GM21515 (cell line): ENCODE measurements around the gene SAMD4B.
A peak's percentile ranks its signal among the peaks of the same experiment; 100 is the strongest.
"Not testable (repeated sequence)": the region's sequence is repeated elsewhere in the genome, so short reads cannot be mapped to it uniquely, and the experiment has no call there.

Source experiments
- ATAC-seq: cut with Tn5 transposase; IDR thresholded peaks from one replicate; pipeline ENCODE4 v1.9.1; 2021; ENCODE audit not compliant: unreplicated experiment

The SAMD4B gene

DNA sequence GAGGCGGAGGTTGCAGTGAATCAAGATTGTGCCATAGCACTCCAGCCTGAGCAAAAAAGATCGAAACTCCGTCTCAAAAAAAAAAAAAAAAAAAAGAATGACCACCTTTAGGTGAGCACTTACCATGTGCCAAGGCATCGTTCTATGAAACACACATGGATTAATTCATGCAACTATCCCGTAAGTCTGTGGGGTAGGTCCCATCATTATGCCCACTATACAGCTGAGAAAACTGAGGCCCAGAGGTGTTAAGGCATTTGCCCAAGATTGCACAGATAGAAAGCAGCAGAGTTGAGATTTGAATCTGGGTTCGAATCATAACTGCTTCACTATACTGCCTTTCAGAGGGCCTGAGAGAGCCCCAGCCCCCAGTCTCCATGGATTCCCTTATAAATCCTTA is 8.7 kb upstream of the SAMD4B start:
- no peak for ATAC-seq

DNA sequence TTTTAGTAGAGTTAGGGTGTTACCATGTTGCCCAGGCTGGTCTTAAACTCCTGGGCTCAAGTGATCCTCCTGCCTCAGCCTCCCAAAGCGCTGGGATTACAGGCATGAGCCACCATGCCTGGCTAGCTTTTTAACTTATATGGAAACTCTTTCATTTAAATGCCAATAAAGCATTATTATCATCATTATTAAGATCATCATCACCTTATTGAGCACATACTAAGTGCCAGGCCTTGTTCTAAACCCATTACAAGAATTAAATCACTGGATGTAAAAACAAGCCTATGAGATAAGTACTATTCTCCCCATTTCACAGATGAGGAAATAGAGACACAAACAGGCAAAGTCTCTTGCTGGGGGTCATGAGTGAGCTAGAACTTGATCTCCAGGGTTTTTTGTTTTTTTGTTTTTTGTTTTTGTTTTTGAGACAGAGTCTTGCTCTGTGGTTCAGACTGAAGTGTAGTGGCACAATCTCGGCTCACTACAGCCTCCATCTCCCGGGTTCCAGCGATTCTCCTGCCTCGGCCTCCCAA is 7.7 kb upstream of the SAMD4B start:
- no peak for ATAC-seq

DNA sequence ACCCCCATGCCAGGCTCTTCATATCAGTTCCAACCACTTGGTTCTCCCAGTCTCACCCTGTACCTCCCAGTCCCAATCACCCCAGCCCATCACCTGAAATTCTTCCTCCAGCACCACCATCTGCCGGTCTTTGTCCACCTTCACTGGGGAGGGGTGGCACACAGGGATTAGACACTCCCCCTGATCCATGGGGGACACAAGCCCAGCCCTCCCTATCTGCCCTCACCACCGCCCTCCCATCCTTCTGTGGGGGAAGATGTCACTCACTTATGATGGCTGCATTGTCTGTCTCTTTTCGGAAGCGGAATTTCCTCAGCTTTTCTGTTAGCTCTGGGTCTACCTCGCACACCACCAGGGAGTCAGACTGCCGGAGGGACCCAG is 7.1 kb upstream of the SAMD4B start:
- ATAC-seq = no peak

DNA sequence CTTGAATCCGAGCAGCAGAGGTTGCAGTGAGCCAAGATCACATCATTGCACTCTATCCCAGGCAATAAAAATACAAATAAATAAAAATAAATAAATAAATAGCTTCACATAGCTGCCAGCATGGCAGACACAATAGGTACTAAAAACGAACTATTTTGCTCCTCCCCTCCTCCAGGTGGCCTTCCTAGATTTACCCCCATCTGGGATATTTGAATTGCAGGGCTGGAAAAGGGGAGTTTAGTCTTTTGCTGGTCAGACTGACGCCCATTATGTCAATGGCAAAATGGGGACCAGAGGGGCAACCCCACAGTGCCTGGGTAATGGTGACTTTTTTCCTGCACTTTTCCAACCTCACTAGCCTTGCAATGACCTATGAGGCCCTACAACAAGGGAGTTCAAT is 5.7 kb upstream of the SAMD4B start:
- no peak for ATAC-seq

DNA sequence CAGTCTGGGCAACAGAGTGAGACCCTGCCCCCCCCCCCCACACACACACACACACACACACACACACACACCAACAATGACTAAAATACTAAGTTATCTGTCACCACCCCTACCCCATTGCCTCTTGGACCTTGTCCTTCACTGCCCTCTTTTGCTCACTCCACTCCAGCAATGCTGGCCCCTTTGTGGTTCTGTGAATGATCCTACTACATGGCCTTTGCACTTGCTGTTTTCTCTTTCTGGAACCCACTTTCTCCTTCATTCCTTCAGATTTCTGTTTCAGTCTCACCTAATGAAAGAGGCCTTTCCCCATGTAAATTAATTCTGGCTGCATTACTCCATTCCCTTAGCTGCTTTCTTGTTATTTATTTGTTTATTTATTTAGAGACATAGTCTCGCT is 2.5 kb upstream of the SAMD4B start:
- ATAC-seq = no peak

DNA sequence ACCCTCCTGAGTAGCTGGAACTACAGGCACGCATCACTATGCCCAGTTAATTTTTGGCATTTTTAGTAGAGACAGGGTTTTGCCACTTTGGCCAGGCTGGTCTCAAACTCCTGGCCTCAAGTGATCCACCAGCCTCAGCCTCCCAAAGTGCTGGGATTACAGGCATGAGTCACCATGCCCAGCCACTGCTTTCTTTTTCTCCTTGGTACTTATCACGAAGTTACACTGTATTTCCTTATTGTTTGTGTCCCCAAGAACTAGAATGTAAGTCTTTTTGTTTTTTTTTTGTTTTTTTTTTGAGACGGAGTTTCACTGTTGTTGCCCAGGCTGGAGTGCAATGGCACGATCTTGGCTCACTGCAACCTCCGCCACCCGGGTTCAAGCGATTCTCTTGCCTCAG is 2.1 kb upstream of the SAMD4B start:
- ATAC-seq = not testable (repeated sequence)

DNA sequence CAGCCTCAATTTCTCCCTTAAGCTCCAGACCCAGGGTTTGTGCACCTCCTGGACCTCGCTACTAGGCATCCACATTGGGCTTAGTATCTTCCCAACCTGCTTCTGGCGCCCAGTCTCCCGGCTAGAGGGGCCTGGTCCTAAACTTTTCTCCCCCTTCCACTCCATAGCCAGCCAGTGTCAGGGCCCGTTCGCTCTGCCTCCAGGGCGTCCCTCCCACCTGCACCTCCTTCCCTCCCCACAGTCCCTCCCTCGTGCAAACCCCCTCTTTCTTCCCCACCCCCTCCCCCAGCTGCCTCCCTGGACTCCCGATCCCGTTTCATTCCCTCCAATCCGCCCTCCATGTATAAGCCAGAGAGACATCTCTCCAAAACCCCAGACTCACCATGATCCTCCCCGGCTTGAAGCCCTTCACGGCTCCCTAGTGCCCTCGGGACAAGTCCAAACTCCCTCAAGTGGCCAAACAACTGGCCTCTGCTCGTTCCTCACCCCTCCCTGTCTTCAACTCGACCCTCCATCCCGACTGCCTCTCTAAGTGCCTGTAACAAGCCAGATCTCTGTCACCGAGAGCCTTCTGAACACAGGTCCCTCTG is 997 bp upstream of the SAMD4B start:
- ATAC-seq = no peak

DNA sequence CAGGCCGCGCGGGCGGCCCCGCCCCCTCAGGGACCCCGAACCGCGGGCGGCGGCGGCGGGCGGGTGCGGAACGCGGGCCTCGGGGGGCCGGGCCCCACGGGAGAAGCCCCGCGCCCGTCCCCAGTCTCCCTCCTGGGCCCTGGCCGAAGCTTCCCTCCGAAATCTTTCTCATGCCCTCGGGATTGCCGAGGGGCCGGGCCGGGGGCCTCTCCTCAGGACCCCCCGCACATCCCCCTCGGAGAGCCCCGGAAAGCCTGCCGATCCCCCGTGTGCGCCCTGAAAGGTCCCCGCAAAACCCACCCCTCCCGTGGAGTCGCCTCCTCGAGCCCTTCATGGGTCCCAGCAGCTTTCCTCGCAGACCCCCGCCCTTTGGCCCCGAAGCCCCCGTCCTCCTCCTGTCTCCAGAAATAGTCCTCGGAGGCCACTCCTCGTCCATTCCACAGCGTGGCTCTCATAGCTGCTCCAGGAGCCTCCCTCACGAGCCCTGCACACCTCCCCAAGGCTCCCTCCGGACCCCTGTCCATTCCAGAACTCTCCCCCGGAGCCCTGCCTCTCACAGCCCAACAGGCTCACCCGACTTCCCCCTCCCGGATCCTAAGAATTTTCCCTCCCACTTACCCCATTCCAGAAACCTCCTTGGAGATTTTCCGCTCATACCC is 555 bp downstream of the SAMD4B start:
- no peak for ATAC-seq

DNA sequence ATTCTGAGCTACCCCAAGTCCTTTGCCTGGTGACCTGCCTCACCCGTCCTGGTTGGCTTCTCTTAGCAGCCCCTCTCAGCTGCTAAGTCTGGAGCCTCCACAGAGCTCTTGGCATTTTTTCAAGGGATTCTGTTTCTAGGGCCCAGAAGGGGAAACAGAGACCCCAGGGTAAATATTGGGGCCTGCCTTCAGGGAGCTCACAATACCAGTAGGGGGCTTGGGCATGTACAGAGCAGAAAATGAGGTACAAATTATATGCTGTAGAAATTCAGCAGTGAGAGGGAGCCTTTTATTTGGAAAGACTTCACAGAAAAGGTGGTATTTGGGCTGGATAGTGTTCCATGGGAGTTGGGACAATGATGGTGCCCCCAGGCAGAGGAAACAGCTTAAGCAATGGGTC is 3.7 kb downstream of the SAMD4B start:
- no peak for ATAC-seq

DNA sequence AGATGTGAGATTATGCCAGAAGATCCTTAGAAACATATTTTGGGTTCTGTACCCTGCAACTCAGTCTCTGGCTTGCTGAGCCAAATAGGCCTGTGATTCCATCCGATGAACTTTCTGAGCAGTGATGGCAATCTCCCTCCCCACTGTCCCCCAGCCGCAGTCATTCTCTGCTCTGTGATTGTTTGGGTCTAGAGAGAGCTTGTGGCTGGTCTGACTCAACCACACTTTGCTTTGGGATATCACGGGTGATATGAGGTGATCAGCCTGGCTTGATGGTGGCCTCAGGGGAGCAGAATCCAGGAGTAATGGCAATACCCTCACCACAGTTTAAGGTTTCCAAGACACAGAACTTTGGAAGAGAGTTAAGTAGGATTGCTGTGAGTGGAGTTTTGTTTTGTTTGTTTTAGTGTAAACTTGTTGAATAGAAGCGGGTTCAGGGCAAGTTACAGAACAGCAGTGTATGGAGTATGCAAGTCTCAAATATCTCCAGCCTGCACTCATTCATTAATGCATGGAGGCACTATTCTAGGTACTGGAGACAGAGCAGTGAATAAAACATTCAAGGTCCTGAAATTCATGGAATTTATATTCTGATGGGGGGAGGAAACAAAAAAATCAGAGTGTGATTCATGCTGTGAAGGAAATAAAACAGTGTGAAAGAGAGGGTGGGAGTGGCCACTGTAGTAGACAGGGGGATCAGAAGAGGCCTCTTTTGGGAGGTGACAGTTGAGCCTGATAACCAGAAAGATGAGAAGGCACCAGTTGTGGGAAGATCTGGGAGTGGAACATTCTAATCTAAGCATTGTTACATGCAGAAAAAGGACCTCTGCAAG is 5.3 kb downstream of the SAMD4B start:
- no peak for ATAC-seq

DNA sequence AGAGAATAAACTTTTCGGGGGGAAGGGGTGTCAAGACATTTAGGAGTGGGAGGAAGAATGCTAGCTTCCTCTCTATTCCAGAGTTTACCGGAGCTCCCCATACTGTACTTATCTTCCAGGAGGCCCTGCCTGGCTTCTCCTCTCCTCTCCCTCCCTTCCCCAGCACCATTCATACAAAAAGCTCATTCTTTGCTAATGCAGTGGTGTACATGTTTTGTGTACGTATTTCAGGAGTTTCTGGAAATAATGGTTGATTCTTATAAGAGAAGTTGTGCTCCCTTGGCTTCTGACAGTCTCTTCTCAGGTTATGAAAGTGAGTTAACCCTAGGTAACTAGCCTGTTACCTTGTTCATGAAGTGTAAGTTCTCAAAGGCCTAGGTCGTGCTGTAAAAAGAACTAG is 7.1 kb downstream of the SAMD4B start:
- ATAC-seq = no peak

DNA sequence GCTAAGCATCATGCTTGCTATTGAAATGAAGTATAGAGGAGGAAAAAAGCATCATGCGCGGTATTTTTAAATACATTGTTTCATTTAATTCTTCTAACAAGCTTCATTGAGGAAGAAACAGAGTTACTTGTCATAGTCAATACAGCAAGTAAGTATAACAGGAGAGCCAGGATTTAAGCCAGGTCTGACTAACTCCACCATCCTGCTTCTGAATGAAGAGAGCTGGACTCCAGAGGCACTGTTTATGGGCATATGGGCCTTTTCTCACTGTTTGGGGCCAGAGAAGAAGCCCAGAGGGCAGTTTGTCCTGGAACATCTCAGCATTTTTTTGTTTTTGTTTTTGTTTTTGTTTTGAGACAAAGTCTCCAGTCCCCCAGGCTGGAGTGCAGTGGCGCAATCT is 7.9 kb downstream of the SAMD4B start:
- ATAC-seq = no peak

DNA sequence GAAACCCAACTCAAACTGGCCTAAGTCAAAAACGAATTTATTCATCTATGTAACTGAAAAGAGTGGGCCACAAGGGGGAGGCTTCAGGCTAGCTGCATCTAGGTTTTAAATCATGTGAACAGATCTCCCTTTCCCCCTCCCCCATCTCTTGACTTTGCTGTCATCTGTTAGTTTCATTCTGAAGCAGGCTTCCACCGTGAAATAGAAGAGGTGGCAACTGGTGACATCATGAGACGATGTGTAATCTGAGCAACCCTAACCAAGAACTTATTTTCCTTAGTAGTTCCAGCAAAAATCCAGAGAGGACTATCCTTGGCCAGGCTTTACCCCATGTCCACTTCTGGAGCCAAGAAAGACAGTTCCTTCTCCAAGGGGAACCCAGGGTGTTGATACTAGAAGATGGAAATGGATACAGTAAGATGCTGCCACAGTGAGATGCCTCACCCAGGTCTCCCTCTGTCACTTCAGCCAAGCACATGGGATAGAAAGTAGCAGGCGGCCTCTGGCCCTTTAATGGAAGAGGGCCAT is 9.4 kb downstream of the SAMD4B start:
- ATAC-seq = peak; percentile 60

DNA sequence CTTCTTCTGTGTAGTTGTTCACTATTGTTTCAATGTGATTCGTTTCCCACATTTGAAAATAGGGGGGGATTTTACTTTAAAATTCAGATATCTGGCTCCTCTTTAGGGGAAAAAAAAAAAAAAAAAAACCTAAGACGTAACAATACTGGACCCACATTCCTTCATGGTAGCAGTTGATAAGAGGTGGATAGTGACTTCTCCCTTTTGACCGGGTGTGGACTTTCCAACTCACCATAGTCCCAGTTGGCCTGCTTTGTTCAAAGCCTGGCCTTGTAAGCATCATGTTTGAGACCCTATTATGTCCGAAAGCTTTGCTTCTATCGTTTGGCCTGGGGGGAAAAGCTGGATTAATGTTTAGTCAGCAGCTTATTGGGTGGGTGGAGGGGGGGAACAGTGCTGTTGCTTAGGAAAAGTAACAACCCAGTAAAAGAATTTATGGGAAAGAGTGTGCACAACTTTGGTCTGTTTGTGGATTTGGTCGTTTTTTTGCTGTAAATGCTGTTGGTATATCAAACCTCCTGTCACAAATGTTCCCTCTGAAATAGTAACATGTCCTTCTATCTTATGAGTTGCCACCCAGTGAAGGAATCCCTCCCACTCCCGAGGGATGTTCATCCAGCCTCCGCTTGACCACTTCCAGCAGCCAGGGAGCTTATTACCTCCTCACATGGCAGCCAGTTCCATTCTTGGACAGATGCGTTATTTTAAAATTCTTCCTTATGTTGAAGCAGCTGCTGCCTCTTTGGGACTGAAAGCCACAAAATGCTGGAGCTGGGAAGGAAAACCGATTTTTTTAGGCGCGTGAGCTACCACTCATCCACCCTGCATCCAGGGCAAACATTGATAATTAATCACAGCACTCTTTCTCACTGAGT is 10.4 kb downstream of the SAMD4B start:
- no peak for ATAC-seq

DNA sequence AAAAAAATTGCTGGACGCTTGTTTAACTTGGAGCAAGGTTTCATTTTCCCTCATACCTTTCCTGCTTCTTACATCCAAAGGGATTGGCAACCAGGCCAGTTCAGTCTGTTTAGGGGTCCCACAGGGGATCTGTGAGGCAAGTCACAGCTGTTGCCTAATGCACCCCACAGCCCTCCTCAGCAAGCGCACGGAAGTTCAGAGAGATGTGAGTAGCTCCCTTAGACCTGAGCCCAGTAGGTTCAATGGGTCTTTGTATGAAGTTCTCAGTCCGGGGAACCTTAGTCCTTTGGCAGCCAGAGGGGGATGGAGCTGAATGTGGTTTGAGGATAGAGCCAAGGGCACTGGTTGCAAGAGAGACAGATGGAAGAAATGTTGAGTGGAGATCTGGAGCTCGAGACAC is 13.0 kb downstream of the SAMD4B start:
- ATAC-seq = no peak

DNA sequence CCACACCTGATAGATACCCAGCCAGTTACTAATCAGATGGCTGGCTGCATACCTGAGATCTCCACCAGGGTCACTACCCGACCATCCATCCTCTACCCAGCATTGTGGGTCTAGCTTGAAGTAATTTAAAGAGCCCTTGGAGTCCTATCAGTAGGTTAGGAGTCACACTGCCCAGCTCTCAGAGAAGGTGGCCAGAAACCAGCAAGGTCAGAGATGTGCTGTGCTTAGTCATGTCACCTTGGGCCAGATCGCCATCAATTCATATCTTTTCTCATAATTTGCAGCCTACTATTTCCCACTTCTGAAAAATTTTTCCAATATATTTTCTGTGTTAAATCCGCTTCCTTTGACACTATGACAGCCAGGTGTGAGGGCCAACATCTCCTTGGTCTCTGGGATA is 13.9 kb downstream of the SAMD4B start:
- no peak for ATAC-seq

DNA sequence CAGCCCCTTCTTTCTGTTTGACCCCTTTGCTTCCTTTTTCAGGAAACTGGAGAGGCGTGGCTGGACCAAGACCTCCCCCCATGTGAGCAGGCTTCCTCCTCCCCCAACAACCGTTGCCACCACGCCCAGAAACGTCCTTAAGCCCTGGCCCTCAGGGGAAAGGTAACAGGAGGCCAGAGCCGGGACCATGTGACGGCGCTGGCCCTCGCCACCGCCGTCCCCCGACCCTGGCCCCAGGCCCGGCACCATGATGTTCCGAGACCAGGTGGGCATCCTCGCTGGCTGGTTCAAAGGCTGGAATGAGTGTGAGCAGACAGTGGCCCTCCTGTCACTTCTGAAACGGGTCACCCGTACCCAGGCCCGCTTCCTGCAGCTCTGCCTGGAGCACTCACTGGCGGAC is 14.4 kb downstream of the SAMD4B start:
- ATAC-seq = no peak

DNA sequence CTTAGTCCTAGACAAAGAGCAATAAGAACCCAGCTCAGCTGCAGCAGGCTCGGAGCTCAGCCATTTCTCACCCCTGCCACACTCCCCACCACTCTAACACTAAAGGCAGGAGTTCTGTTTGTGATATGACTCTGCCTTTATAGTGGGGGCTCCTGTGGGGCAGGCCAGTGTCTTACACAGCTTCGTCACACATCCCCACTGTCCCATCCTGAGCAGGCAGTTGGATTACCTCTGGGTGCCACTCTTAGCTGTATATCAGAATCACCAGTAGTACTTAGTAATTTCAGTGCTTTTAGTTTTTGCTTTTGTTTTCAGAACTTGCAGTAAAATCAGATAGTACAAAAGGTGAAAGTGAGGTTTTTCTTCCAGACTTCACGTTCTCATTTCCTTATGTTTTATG is 16.8 kb downstream of the SAMD4B start:
- no peak for ATAC-seq

DNA sequence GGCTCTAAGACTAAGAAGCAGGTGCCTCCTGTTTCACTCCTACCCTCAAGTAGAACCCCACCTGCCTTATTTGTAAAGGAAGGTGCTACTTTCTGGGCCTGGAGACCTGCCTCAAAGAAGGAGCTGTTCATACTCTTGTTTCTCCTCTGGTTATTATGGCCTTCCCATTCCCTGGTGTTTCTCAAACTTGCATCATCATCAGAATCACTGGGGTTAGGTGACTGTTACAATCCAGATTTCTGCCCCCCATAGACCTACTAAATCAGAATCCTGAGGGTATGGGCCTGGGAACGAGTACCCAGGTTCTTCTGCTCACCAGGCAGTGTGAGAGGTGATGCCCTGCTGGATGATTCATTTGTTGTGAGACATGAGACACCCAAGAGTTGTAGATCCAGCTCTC is 18.4 kb downstream of the SAMD4B start:
- ATAC-seq = no peak

DNA sequence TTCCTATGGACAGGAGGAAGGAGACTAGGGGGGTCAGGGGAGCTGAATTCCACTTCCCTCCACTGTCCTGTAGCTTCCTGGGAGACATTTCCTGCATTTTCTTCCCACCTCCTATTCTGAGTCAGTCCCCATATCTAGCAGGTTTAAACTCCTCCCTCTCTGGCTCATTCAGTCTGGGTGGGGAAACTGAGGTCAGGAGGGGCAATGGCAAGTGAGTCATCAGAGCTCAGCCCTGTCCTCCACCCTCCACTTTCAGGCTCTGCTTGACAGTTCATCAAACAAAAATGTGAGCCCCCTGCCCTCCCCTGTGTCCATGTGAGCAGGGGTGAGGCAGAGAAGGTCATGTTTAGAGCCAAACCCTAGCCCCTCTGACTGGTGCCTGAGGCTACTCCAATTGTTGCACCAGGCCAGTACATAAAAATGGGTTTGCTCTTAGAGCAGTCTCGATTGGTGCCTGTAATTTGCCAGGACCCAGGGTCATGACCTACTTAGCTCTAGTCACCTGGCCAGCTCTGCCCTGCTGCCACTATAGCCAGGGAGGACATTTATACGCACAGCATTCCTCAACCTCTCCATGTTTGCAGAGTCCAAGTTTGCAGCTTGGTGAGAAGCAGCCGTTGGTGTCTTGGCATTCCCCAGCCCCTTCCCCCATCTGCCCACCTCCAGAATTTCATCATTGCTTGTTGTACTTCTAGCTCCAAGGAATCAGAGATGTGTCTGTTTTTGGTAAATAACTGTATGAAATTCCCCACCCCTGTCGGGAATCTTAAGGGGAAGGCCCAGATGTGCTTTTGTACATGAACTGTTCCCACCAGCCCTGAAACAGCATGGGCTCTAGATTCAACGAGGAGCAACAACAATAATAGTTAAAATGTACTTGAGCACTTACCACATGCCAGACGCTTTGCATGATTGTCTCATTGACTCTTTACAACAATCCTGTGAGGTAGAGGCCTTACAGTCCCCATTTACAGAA is 20.7 kb downstream of the SAMD4B start:
- no peak for ATAC-seq
